Peyer's patch (tissue), 4 donors: Measurements from ENCODE around the gene ACP1.
"Not testable (repeated sequence)": the region's sequence is repeated elsewhere in the genome, so short reads cannot be mapped to it uniquely, and the experiment has no call there.

ENCODE experiments used
- POLR2A ChIP-seq, 2 donors: fragments of 450-650 bp; IDR thresholded peaks; one replicate each; pipeline ENCODE4 v1.5.1; 2017; ENCODE audit warnings: antibody characterized with exemption in 2 of 2, mild to moderate bottlenecking in 2 of 2, moderate library complexity in 2 of 2
- TF ChIP-seq, protein P1 (sequence below), 6 experiments: fragments of 450-650 bp in 4 of 6; fragments of 200-600 bp in 2 of 6; sonication (generic) in 1 of 6; IDR thresholded peaks; one replicate each; pipeline ENCODE4 v1.5.1; 2017 to 2019; ENCODE audit warnings: antibody characterized with exemption in 6 of 6, mild to moderate bottlenecking in 3 of 6, moderate library complexity in 1 of 6

DNA sequence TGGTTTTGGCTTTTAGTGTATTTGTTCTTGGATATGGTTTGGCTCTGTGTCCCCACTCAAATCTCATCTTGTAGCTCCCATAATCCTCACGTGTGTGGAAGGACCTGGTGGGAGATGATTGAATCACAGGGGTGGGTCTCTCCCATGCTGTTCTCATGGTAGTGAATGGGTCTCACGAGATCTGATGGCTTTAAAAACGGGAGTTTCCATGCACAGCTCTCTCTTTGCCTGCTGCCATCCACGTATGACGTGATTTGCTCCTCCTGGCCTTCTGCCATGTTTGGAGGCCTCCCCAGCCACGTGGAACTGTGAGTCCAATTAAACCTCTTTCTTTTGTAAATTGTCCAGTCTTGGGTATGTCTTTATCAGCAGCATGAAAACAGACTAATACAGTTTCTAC is 51.2 kb downstream of the ACP1 start:
- TF ChIP-seq, protein P1, sequence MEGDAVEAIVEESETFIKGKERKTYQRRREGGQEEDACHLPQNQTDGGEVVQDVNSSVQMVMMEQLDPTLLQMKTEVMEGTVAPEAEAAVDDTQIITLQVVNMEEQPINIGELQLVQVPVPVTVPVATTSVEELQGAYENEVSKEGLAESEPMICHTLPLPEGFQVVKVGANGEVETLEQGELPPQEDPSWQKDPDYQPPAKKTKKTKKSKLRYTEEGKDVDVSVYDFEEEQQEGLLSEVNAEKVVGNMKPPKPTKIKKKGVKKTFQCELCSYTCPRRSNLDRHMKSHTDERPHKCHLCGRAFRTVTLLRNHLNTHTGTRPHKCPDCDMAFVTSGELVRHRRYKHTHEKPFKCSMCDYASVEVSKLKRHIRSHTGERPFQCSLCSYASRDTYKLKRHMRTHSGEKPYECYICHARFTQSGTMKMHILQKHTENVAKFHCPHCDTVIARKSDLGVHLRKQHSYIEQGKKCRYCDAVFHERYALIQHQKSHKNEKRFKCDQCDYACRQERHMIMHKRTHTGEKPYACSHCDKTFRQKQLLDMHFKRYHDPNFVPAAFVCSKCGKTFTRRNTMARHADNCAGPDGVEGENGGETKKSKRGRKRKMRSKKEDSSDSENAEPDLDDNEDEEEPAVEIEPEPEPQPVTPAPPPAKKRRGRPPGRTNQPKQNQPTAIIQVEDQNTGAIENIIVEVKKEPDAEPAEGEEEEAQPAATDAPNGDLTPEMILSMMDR (IDR thresholded peaks at IDR 0.05): not testable (repeated sequence)
- TF ChIP-seq POLR2A (IDR thresholded peaks at IDR 0.05): not testable (repeated sequence)
